Vagina (tissue), 2 donors: ENCODE data around the gene GPER1. TPM values are rescaled to one million over a fixed set of nuclear protein-coding genes. Genes with fewer than 3 reads are reported as not detected.

Source experiments
- DNase-seq, 2 donors: peaks; one replicate each; pipeline ENCODE4 v3.0.0-alpha.2; 2017; ENCODE audit errors: extremely low spot score in 2 of 2
- H3K27ac ChIP-seq: fragments of 200-600 bp; sonication (generic); one replicate; pipeline ENCODE4 v1.5.1; 2019
- H3K27me3 ChIP-seq: fragments of 200-600 bp; sonication (generic); one replicate; pipeline ENCODE4 v1.5.1; 2019
- H3K36me3 ChIP-seq, 2 donors: fragments of 200-600 bp; sonication (generic); one replicate each; pipeline ENCODE4 v1.5.1; 2017 to 2019
- H3K4me1 ChIP-seq: fragments of 200-600 bp; sonication (generic); one replicate; pipeline ENCODE4 v1.5.1; 2019
- H3K4me3 ChIP-seq, 2 donors: fragments of 200-600 bp; sonication (generic); 1 replicate in 1 of 2; 2 replicates in 1 of 2; pipeline ENCODE4 v1.5.1; 2016 to 2019
- H3K9me3 ChIP-seq: fragments of 200-600 bp; sonication (generic); one replicate; pipeline ENCODE4 v1.5.1; 2019
- POLR2A ChIP-seq, 2 donors: fragments of 450-650 bp; IDR thresholded peaks; one replicate each; pipeline ENCODE4 v1.6.1; 2017; ENCODE audit warnings: antibody characterized with exemption in 2 of 2, mild to moderate bottlenecking in 2 of 2, moderate library complexity in 2 of 2
- POLR2AphosphoS5 ChIP-seq, 2 donors: sonication (generic); formaldehyde crosslinking; IDR thresholded peaks; one replicate each; pipeline ENCODE4 v1.9.0; 2017; ENCODE audit warnings: antibody characterized with exemption in 2 of 2, mild to moderate bottlenecking in 2 of 2, low read depth in 1 of 2; ENCODE audit not compliant: insufficient read depth in 1 of 2
- intact Hi-C: fragments of 100-400 bp; cut with DNase I; formaldehyde crosslinking; loops from one replicate; pipeline ENCODE4 v1.15.1; 2023
- total RNA-seq: library from RNA; depleted of rRNA; stranded (reverse); fragments of >200 nt; gene quantifications from one replicate; pipeline ENCODE4 v1.2.3, GENCODE V29; 2016
- TF ChIP-seq, protein P1 (sequence below), 3 experiments: fragments of 450-650 bp in 2 of 3; fragments of 200-600 bp in 1 of 3; sonication (generic) in 1 of 3; IDR thresholded peaks; one replicate each; pipeline ENCODE4 v1.5.1; 2017 to 2019; ENCODE audit warnings: antibody characterized with exemption in 3 of 3, mild to moderate bottlenecking in 2 of 3, moderate library complexity in 2 of 3

GPER1 gene
- total RNA-seq, 1 donor from 2014 or later, result 8.3 TPM

DNA sequence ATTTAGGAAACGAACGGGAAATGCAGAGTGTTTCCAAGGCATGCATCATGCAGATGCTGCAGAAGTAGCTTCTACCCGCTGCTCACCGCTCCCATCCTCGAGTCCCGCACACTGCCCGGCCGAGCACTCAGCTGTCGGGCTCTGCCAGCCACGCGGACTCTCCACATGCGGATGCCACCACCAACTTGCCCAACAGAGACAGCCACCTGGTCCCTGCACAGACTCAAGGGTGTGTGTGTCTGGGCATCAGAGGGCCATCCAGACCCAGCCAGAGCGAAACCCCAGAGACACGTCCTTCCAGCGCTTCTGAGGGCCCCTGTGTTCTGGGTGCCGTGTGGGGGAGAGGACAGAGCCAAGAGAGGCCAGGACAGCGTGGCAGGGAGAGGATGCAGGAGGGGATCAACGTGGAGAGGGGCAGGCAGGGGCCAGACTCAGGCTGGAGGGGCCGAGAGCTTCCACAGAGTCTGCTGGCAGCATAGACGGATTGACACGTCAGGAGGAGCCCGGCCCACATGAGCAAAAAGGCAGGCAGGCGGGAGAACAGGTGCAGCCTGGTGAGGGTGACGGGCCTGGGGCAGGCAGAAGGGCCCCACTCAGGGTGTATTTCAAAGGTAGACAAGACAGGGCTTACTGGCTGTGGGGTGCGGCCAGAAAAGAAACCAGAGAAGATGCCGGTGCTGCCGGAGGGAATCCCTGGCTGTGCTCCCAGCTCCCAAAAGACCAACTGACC, 18.3 kb downstream of the GPER1 start:
- TF ChIP-seq POLR2AphosphoS5 (IDR thresholded peaks at IDR 0.05; ENCODE audit: insufficient read depth in 1 of 2, low read depth in 1 of 2) (no peak), POLR2A (IDR thresholded peaks at IDR 0.05) (no peak)
- TF ChIP-seq, protein P1, sequence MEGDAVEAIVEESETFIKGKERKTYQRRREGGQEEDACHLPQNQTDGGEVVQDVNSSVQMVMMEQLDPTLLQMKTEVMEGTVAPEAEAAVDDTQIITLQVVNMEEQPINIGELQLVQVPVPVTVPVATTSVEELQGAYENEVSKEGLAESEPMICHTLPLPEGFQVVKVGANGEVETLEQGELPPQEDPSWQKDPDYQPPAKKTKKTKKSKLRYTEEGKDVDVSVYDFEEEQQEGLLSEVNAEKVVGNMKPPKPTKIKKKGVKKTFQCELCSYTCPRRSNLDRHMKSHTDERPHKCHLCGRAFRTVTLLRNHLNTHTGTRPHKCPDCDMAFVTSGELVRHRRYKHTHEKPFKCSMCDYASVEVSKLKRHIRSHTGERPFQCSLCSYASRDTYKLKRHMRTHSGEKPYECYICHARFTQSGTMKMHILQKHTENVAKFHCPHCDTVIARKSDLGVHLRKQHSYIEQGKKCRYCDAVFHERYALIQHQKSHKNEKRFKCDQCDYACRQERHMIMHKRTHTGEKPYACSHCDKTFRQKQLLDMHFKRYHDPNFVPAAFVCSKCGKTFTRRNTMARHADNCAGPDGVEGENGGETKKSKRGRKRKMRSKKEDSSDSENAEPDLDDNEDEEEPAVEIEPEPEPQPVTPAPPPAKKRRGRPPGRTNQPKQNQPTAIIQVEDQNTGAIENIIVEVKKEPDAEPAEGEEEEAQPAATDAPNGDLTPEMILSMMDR (IDR thresholded peaks at IDR 0.05), result no peak
- no peak overlapping the region for H3K27ac ChIP-seq
- H3K9me3 ChIP-seq, result no peaks in the 10 kb centered on the region
- no peaks in the 10 kb centered on the region for H3K4me1 ChIP-seq
- no peaks in the 10 kb centered on the region for H3K36me3 ChIP-seq
- DNase-seq, result no peak
- intact Hi-C loops, result no loop called here
- H3K4me3 ChIP-seq, result no peak overlapping the region
- no peaks in the 10 kb centered on the region for H3K27me3 ChIP-seq

DNA sequence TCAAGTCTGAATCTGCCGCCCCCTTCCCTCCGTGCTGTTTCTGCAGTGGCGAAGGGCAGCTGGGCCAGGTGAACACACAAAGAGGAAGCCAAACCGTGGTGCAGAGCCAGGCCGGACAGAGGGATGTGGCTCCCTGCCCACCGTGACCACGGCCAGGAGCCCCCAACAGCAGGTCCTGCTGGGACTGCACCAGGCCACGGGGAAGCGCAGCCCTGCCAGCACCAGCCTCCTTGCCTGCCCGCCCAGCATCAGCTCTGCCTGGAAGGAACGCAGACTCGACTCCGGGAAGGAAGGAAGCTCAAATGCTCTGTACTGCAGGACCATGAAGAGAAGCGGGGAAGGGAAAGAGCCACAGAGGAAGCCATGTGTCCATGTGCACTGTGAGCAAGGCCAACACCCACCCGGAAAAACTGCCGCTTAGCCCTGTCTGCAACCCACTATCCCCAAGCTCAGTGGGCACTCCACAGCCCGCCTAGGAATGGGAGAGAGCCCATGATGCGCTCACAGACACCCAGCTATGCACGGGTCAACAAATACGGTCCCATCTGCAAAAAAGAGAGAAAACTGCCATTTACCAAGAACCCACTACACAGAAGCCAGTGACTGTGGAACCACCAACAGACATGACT, 19.0 kb downstream of the GPER1 start:
- Histone ChIP-seq H3K27ac (no peak overlapping the region), H3K36me3 (no peaks in the 10 kb centered on the region), H3K4me3 (no peak overlapping the region), H3K4me1 (no peaks in the 10 kb centered on the region), H3K9me3 (no peaks in the 10 kb centered on the region), H3K27me3 (no peaks in the 10 kb centered on the region)
- no peak for DNase-seq
- intact Hi-C loops, result no loop called here
- TF ChIP-seq POLR2AphosphoS5 (IDR thresholded peaks at IDR 0.05; ENCODE audit: insufficient read depth in 1 of 2, low read depth in 1 of 2) (no peak), POLR2A (IDR thresholded peaks at IDR 0.05) (no peak)
- TF ChIP-seq, protein P1 (IDR thresholded peaks at IDR 0.05), result no peak

DNA sequence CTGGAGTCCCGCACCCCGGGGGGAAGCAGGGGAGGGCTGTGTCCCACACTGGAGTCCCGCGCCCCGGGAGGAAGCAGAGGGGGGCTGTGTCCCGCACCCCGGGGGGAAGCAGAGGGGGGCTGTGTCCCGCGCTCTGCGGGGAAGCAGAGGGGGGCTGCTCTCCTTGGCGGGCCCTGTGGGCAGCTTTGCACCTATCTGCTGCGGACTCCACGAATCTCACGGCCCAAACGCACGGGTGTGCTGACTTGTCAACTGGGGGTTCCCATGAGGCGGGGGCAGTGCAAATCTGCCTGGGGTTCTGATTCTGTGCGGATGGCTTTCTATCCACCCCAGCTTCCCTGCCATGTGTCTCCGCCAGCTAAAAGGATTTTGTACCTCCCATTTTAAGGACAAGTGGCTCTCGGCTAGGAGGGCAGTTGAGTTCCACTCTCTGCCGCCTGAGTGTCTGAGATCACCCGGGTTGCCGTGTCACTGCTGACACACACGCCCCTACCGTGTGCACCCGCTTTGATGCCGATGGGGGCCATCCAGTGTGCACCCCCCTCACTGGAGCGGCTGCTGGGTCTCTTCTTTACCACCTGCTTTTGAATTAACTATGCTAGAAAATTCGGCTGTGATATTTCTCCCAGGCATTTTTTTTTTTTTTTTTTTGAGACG, 20.5 kb downstream of the GPER1 start:
- Histone ChIP-seq H3K36me3 (no peaks in the 10 kb centered on the region), H3K27me3 (no peaks in the 10 kb centered on the region), H3K4me3 (no peak overlapping the region), H3K27ac (no peak overlapping the region), H3K9me3 (no peaks in the 10 kb centered on the region), H3K4me1 (no peaks in the 10 kb centered on the region)
- TF ChIP-seq POLR2AphosphoS5 (IDR thresholded peaks at IDR 0.05; ENCODE audit: insufficient read depth in 1 of 2, low read depth in 1 of 2), result no peak
- no peak for TF ChIP-seq POLR2A (IDR thresholded peaks at IDR 0.05)
- TF ChIP-seq, protein P1 (IDR thresholded peaks at IDR 0.05), result no peak
- DNase-seq, result no peak
- intact Hi-C loops, result no loop called here

DNA sequence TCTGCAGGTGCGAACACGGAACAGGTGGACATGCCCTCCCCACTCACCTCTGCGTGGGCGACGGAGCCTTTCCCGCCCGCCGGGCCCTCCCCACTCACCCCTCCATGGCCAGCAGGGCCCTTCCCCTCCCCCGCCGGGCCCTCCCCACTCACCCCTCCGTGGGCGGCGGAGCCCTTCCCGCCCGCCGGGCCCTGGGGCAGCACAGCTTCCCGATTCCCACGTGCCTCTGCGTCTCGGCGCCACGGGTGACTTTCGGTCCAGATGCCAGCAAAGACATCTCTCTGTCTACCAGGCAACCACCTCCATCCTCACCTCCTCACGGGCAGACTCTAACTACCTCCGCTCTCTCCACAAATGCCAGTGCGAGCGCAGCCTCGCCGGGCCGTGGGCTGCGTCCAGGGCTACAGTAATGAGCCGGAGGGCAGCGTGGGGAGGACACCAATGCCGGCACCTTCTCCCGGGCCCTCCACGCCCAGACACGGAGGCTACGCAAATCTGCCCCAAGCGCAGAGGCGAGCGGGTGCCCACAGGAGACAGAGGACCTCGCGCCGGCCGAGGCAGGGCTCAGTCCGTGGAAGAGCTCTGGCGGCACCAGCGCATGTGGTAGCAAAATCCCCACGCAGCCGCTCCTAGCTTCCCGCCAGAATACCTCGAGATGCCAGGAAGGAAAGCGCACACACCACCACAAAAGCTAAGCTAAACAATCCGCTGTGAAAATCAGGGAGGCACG, 21.8 kb downstream of the GPER1 start:
- H3K27ac ChIP-seq, result no peak overlapping the region
- H3K9me3 ChIP-seq, result no peaks in the 10 kb centered on the region
- no peaks in the 10 kb centered on the region for H3K4me1 ChIP-seq
- H3K27me3 ChIP-seq, result no peaks in the 10 kb centered on the region
- no peak for TF ChIP-seq POLR2AphosphoS5 (IDR thresholded peaks at IDR 0.05; ENCODE audit: insufficient read depth in 1 of 2, low read depth in 1 of 2)
- TF ChIP-seq, protein P1 (IDR thresholded peaks at IDR 0.05), result no peak
- TF ChIP-seq POLR2A (IDR thresholded peaks at IDR 0.05), result no peak
- H3K36me3 ChIP-seq, result no peaks in the 10 kb centered on the region
- no peak for DNase-seq
- intact Hi-C loops, result no loop called here
- H3K4me3 ChIP-seq, result no peak overlapping the region
